ENCODE data around the gene NR0B1. TPM values are rescaled to one million over a fixed set of nuclear protein-coding genes. Genes with fewer than 3 reads are reported as not detected.

Gene NR0B1
- total RNA-seq, 1 donor from 2014 or later = 3.2 TPM

DNA sequence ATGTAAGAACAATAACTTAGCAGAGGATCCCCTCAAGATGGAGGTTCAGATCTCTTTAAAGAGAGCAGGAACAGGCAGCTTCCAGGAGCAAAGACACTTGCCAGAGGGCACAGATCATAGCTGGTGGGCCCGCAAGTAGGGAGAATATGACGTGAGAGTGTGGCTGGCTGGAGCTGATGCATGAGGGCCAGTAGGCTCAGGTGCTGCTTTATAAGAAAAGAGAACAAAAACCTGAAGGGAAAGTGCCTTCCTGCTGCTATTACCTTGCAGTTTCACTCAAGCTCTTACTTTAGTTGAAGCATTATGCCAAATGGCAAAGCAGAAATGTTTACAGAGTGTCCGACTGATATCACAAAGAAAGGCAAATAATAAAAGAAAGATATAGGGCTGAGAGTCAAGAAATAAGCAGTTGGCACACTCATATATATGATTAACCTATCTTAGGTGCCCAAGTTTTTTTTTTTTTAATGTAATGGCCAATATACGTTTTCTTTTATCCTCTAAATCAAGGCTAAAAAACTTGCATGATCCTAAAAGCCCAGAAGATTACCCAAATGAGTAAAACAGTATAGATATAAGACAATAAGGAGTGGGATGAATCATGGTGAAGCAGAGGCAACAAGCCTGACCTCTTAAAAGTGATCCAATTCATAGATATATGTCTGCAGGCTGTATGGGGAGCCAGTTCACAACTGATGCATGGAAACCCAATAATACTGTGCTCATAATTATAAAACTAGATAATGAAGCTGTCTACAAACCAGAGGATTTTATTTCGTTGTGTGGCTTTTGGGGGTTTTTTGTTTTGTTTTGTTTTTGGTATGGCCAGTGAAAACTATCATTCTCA is 12.6 kb downstream of the NR0B1 start:
- TF ChIP-seq POLR2A (IDR thresholded peaks at IDR 0.05) = no peak
- TF ChIP-seq, protein P1, sequence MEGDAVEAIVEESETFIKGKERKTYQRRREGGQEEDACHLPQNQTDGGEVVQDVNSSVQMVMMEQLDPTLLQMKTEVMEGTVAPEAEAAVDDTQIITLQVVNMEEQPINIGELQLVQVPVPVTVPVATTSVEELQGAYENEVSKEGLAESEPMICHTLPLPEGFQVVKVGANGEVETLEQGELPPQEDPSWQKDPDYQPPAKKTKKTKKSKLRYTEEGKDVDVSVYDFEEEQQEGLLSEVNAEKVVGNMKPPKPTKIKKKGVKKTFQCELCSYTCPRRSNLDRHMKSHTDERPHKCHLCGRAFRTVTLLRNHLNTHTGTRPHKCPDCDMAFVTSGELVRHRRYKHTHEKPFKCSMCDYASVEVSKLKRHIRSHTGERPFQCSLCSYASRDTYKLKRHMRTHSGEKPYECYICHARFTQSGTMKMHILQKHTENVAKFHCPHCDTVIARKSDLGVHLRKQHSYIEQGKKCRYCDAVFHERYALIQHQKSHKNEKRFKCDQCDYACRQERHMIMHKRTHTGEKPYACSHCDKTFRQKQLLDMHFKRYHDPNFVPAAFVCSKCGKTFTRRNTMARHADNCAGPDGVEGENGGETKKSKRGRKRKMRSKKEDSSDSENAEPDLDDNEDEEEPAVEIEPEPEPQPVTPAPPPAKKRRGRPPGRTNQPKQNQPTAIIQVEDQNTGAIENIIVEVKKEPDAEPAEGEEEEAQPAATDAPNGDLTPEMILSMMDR (IDR thresholded peaks at IDR 0.05) = no peak
- TF ChIP-seq POLR2AphosphoS5 (IDR thresholded peaks at IDR 0.05; ENCODE audit: insufficient read depth in 1 of 2, low read depth in 1 of 2) = no peak
- intact Hi-C loops (cut with DNase I) = no loop called here
- Histone ChIP-seq H3K4me3 (no peak overlapping the region), H3K27me3 (no peaks in the 10 kb centered on the region), H3K27ac (no peak overlapping the region), H3K36me3 (no peaks in the 10 kb centered on the region), H3K9me3 (no peaks in the 10 kb centered on the region), H3K4me1 (no peaks in the 10 kb centered on the region)
- no peak for DNase-seq (ENCODE audit: extremely low spot score in 2 of 2)

DNA sequence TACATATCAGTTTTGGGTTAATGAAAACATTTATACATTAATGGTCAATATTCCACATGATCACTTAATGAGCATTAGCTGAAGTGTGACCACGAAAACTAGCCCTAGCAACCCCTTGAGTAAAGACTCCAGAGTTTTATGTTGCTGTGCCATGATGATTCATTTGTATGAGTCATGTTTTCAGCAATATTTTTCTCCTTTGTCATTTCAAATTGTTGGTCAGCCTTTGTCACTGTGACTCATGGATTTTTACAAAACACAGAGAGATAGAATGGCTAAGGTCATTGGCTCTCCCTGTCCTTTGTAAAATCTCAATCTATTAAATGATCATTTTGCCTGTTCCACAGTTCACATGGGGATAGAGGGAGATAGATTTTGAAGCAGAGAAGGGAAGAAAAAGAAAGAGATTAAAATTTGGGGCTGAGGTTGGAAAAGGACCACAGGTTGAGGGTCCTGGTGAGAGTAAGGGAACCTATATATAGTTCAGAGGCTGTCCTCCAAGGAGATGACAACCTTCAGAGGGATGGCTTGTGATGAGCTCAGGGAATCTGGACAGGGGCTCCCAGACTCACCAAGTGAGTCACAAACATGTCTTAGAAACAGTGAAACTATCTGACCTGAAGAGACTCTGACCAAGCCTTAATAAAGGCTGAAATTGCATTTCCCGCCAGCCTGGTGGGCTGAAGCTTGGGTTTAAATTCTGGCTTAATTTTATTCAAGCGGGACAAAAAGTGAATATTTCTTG is 25.6 kb downstream of the NR0B1 start:
- H3K4me3 ChIP-seq = no peak overlapping the region
- H3K4me1 ChIP-seq = peaks cover 4% of the 10 kb centered on the region
- no peaks in the 10 kb centered on the region for H3K36me3 ChIP-seq
- no peak overlapping the region for H3K27ac ChIP-seq
- H3K27me3 ChIP-seq = no peaks in the 10 kb centered on the region
- no peaks in the 10 kb centered on the region for H3K9me3 ChIP-seq
- no peak for DNase-seq (ENCODE audit: extremely low spot score in 2 of 2)
- intact Hi-C loops (cut with DNase I) = no loop called here
- TF ChIP-seq, protein P1 (IDR thresholded peaks at IDR 0.05) = no peak
- TF ChIP-seq POLR2AphosphoS5 (IDR thresholded peaks at IDR 0.05; ENCODE audit: insufficient read depth in 1 of 2, low read depth in 1 of 2) = no peak
- TF ChIP-seq POLR2A (IDR thresholded peaks at IDR 0.05) = no peak

DNA sequence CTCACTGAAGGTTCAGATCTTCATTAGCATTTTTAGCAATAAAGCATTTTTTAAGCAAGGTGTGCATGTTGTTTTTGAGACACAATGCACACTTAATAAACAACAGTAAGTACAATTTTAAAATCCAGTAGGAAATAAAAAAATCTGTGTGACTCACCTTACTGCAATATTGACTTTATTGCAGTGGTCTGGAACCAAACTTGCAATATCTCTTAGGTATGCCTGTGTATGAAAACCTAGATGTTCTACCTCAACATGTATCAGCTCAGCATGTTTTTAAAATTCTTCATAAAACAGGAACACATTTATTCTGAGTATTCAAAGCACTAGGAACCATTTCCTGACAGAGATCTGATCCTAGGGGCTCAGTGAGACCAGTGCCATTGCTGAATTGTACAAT is 26.7 kb downstream of the NR0B1 start:
- H3K36me3 ChIP-seq = no peaks in the 10 kb centered on the region
- no peak for DNase-seq (ENCODE audit: extremely low spot score in 2 of 2)
- no peaks in the 10 kb centered on the region for H3K27me3 ChIP-seq
- no peak overlapping the region for H3K4me3 ChIP-seq
- intact Hi-C loops (cut with DNase I) = no loop called here
- peaks cover 4% of the 10 kb centered on the region for H3K4me1 ChIP-seq
- TF ChIP-seq, protein P1 (IDR thresholded peaks at IDR 0.05) = no peak
- TF ChIP-seq POLR2A (IDR thresholded peaks at IDR 0.05) = no peak
- TF ChIP-seq POLR2AphosphoS5 (IDR thresholded peaks at IDR 0.05; ENCODE audit: insufficient read depth in 1 of 2, low read depth in 1 of 2) = no peak
- no peaks in the 10 kb centered on the region for H3K9me3 ChIP-seq
- H3K27ac ChIP-seq = no peak overlapping the region

DNA sequence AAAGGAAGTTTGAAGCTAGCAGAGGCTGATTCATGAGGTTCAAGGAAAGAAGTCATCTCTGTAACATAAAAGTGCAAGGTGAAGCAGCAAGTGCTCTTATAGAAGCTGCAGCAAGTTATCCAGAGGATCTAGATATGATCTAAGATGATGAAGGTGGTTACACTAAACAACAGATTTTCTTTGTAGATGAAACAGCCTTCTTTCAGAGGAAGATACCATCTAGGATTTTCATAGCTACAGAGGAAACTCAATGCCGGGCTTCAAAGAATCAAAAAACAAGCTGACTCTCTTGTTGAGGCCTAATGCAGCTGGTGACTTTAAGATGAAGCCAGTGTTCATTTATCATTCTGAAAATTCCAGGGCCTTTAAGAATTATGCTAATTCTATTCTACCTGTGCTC is 28.8 kb downstream of the NR0B1 start:
- no peak overlapping the region for H3K27ac ChIP-seq
- H3K36me3 ChIP-seq = no peaks in the 10 kb centered on the region
- H3K4me1 ChIP-seq = peaks cover 4% of the 10 kb centered on the region
- no peak overlapping the region for H3K4me3 ChIP-seq
- intact Hi-C loops (cut with DNase I) = no loop called here
- no peak for DNase-seq (ENCODE audit: extremely low spot score in 2 of 2)
- H3K9me3 ChIP-seq = no peaks in the 10 kb centered on the region
- no peaks in the 10 kb centered on the region for H3K27me3 ChIP-seq
- TF ChIP-seq POLR2A (IDR thresholded peaks at IDR 0.05) = no peak
- TF ChIP-seq, protein P1 (IDR thresholded peaks at IDR 0.05) = no peak
- TF ChIP-seq POLR2AphosphoS5 (IDR thresholded peaks at IDR 0.05; ENCODE audit: insufficient read depth in 1 of 2, low read depth in 1 of 2) = no peak

DNA sequence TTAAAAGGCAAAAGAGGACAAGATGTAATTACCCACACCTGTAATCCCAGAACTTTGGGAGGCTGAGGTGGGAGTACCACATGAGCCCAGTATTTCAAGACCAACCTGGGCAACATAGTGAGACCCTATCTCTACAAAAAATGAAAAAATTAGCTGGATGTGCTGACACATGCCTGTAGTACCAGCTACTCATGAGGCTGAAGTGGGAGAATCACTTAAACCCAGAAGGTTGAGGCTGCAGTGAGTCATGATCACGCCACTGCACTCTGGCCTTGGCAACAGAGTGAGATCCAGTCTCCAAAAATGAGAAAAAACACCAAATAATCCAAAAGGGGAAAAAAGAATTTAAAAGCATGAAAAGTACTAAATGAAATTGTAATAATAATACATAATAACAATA is 30.8 kb downstream of the NR0B1 start:
- intact Hi-C loops (cut with DNase I) = no loop called here
- no peak overlapping the region for H3K27ac ChIP-seq
- H3K4me3 ChIP-seq = no peak overlapping the region
- H3K27me3 ChIP-seq = no peaks in the 10 kb centered on the region
- H3K4me1 ChIP-seq = no peaks in the 10 kb centered on the region
- no peak for DNase-seq (ENCODE audit: extremely low spot score in 2 of 2)
- H3K9me3 ChIP-seq = no peaks in the 10 kb centered on the region
- H3K36me3 ChIP-seq = no peaks in the 10 kb centered on the region
- TF ChIP-seq POLR2AphosphoS5 (IDR thresholded peaks at IDR 0.05; ENCODE audit: insufficient read depth in 1 of 2, low read depth in 1 of 2) (no peak), POLR2A (IDR thresholded peaks at IDR 0.05) (no peak)
- TF ChIP-seq, protein P1 (IDR thresholded peaks at IDR 0.05) = no peak

All from vagina (tissue), 2 donors.